K562 (cell line): ENCODE results near the gene C1orf50. TPM values are rescaled to one million over a fixed set of nuclear protein-coding genes. Genes with fewer than 3 reads are reported as not detected.
A peak's percentile ranks its signal among the peaks of the same experiment; 100 is the strongest.

ENCODE experiments used
- CCNT2 ChIP-seq: IDR thresholded peaks from 2 replicates; pipeline ENCODE4 v1.6.1; 2011; ENCODE audit warnings: borderline replicate concordance, low read depth, mild to moderate bottlenecking, moderate library complexity, mixed read lengths, low read length; ENCODE audit not compliant: insufficient read length; ENCODE audit errors: extremely low read depth
- DMBX1 ChIP-seq: fragments of 250-450 bp; sonication (Bioruptor Pico); IDR thresholded peaks from 2 replicates; pipeline ENCODE4 v1.8.0; 2022; ENCODE audit warnings: inconsistent platforms, mild to moderate bottlenecking, moderate library complexity, borderline replicate concordance
- EGR1 ChIP-seq: fragments of 450-650 bp; conservative IDR thresholded peaks from 2 replicates; pipeline ENCODE4 v1.6.1; 2017; ENCODE audit warnings: mild to moderate bottlenecking
- EP300 ChIP-seq: IDR thresholded peaks from 2 replicates; pipeline ENCODE4 v1.6.1; 2012; ENCODE audit warnings: low read length, improper control_type of control experiment
- FOS ChIP-seq: IDR thresholded peaks from 3 replicates; pipeline ENCODE4 v1.6.1; 2011; ENCODE audit not compliant: insufficient read length; ENCODE audit errors: extremely low read depth
- GATAD2B ChIP-seq: fragments of 450-650 bp; IDR thresholded peaks from 2 replicates; pipeline ENCODE4 v1.6.1; 2017; ENCODE audit warnings: mild to moderate bottlenecking, borderline replicate concordance
- HDAC3 ChIP-seq: fragments of 450-650 bp; IDR thresholded peaks from 2 replicates; pipeline ENCODE4 v1.6.1; 2018; ENCODE audit warnings: borderline replicate concordance, mild to moderate bottlenecking, moderate library complexity; ENCODE audit not compliant: partially characterized antibody
- L3MBTL2 ChIP-seq: fragments of 450-650 bp; IDR thresholded peaks from 2 replicates; pipeline ENCODE4 v1.6.1; 2016; ENCODE audit warnings: mild to moderate bottlenecking, moderate library complexity
- MAFG ChIP-seq: fragments of 450-650 bp; conservative IDR thresholded peaks from 2 replicates; pipeline ENCODE4 v1.6.1; 2016; ENCODE audit warnings: missing genetic modification characterization, missing compliant biosample characterization
- MEIS2 ChIP-seq: fragments of 450-650 bp; IDR thresholded peaks from 2 replicates; pipeline ENCODE4 v1.6.1; 2014; ENCODE audit warnings: mild to moderate bottlenecking; ENCODE audit not compliant: partially characterized antibody
- MYNN ChIP-seq, 2 experiments: sonication (generic); formaldehyde crosslinking in 1 of 2; IDR thresholded peaks; 2 replicates each; pipeline versions ENCODE4 v1.5.0 to v1.6.1; 2016 to 2020; ENCODE audit warnings: antibody characterized with exemption in 1 of 2, missing genetic modification reagents in 1 of 2
- NCOA6 ChIP-seq: fragments of 450-650 bp; IDR thresholded peaks from 2 replicates; pipeline ENCODE4 v1.6.1; 2017; ENCODE audit warnings: mild to moderate bottlenecking
- NCOR1 ChIP-seq: fragments of 450-650 bp; IDR thresholded peaks from 2 replicates; pipeline ENCODE4 v1.6.1; 2016; ENCODE audit warnings: mild to moderate bottlenecking, moderate library complexity
- NFRKB ChIP-seq: fragments of 450-650 bp; IDR thresholded peaks from 2 replicates; pipeline ENCODE4 v1.6.1; 2016; ENCODE audit warnings: low read depth
- NFYB ChIP-seq: IDR thresholded peaks from 2 replicates; pipeline ENCODE4 v1.6.1; 2011; ENCODE audit warnings: mild to moderate bottlenecking, moderate library complexity; ENCODE audit not compliant: insufficient read length; ENCODE audit errors: extremely low read depth
- NR2C2 ChIP-seq, 2 experiments: fragments of 200-800 bp in 1 of 2; sonication (Bioruptor generic) in 1 of 2; sonication (generic) in 1 of 2; formaldehyde crosslinking in 1 of 2; IDR thresholded peaks; 2 replicates each; pipeline versions ENCODE4 v1.6.1 to v1.8.0; 2016 to 2022; ENCODE audit warnings: mild to moderate bottlenecking in 1 of 2, missing compliant biosample characterization in 1 of 2, missing genetic modification characterization in 1 of 2, missing genetic modification reagents in 1 of 2
- PRPF4 ChIP-seq: fragments of 200-400 bp; formaldehyde crosslinking; IDR thresholded peaks from one replicate; pipeline ENCODE4 v1.6.1; 2017; ENCODE audit warnings: low read length, low read depth, mild to moderate bottlenecking; ENCODE audit not compliant: insufficient read depth, poor library complexity, severe bottlenecking
- SP1 ChIP-seq: sonication (generic); formaldehyde crosslinking; IDR thresholded peaks from 2 replicates; pipeline ENCODE4 v1.8.1; 2022; ENCODE audit warnings: mild to moderate bottlenecking, missing genetic modification reagents
- STAT5B ChIP-seq: fragments of 250-450 bp; sonication (Bioruptor Pico); IDR thresholded peaks from 2 replicates; pipeline ENCODE4 v1.8.0; 2021; ENCODE audit warnings: mild to moderate bottlenecking, inconsistent platforms
- ZBTB11 ChIP-seq, 3 experiments: fragments of 200-800 bp in 1 of 3; fragments of 250-450 bp in 1 of 3; fragments of 450-650 bp in 1 of 3; sonication (Bioruptor Pico) in 1 of 3; sonication (Bioruptor generic) in 1 of 3; formaldehyde crosslinking in 1 of 3; IDR thresholded peaks; 2 replicates each; pipeline versions ENCODE4 v1.6.1 to v1.8.0; 2016 to 2022; ENCODE audit warnings: mild to moderate bottlenecking in 2 of 3, missing genetic modification characterization in 2 of 3, missing compliant biosample characterization in 1 of 3, moderate library complexity in 1 of 3
- ZNF584 ChIP-seq: fragments of 200-800 bp; sonication (Bioruptor generic); IDR thresholded peaks from 2 replicates; pipeline ENCODE4 v1.6.1; 2016; ENCODE audit warnings: low read depth, mild to moderate bottlenecking, missing genetic modification characterization, missing compliant biosample characterization
- polyA plus RNA-seq, 8 experiments: library from polyadenylated mRNA; depleted of rRNA in 4 of 8; stranded (reverse) in 5 of 8; unstranded in 3 of 8; fragments of >200 nt; fragmentation: Nextera tagmentation in 2 of 8; fragmentation: Illumina TruSeq in 1 of 8; extraction: Ambion mirVana in 2 of 8; extraction: Trizol in 1 of 8; gene quantifications; 2 replicates each; pipeline versions ENCODE4 v1.2.1 to v1.2.3, GENCODE V29; 2011 to 2014; ENCODE audit warnings: inconsistent platforms in 1 of 8, missing spikeins in 1 of 8
- total RNA-seq, 7 experiments: library from RNA; depleted of rRNA in 6 of 7; stranded (reverse); fragments of >200 nt in 6 of 7; fragmentation: Illumina TruSeq in 2 of 7; extraction: Trizol in 2 of 7; gene quantifications; 2 replicates each; pipeline versions ENCODE4 v1.2.1 to v1.2.3, GENCODE V29; 2011 to 2021; ENCODE audit warnings: low replicate concordance in 1 of 7
- TF ChIP-seq, protein P1 (sequence below): fragments of 250-450 bp; sonication (Bioruptor Pico); IDR thresholded peaks from 2 replicates; pipeline ENCODE4 v1.8.0; 2021; ENCODE audit warnings: moderate library complexity, mild to moderate bottlenecking, inconsistent platforms

C1orf50 gene
- total and polyA plus RNA-seq, 9 of the 15 experiments (the other 6 are each of a cell fraction or from before 2014, with no cell fraction given): 0.55 to 13.9 (median 5.2) TPM

GRCh38 chr1:42825036-42825851 is 58.2 kb downstream of the C1orf50 start (continued):
- TF ChIP-seq NCOR1: peak; percentile 98
- peak; percentile 93 for TF ChIP-seq GATAD2B
- peak; percentile 93 for TF ChIP-seq EP300
- peak; percentile 99 for TF ChIP-seq CCNT2
- peak; percentile 12 for TF ChIP-seq NFYB
- no peak for TF ChIP-seq PRPF4
- peak; percentile 67 for TF ChIP-seq MAFG
- no peak for TF ChIP-seq STAT5B
- peak; percentile 59 for TF ChIP-seq EGR1
- TF ChIP-seq FOS: no peak
- TF ChIP-seq, protein P1, sequence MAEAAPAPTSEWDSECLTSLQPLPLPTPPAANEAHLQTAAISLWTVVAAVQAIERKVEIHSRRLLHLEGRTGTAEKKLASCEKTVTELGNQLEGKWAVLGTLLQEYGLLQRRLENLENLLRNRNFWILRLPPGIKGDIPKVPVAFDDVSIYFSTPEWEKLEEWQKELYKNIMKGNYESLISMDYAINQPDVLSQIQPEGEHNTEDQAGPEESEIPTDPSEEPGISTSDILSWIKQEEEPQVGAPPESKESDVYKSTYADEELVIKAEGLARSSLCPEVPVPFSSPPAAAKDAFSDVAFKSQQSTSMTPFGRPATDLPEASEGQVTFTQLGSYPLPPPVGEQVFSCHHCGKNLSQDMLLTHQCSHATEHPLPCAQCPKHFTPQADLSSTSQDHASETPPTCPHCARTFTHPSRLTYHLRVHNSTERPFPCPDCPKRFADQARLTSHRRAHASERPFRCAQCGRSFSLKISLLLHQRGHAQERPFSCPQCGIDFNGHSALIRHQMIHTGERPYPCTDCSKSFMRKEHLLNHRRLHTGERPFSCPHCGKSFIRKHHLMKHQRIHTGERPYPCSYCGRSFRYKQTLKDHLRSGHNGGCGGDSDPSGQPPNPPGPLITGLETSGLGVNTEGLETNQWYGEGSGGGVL (CRISPR knock-in tag): no peak
- peak; percentile 80 for TF ChIP-seq MEIS2
- TF ChIP-seq NR2C2 (CRISPR knock-in tag; IDR thresholded peaks at IDR 0.05): no peak
- TF ChIP-seq NR2C2 (tag; IDR thresholded peaks at IDR 0.05): peak; percentile 68
- TF ChIP-seq SP1 (CRISPR knock-in tag): peak; percentile 49
- TF ChIP-seq L3MBTL2: peak; percentile 95
- peak in 1 of 3 experiments; percentile 82; a peak in 2 of 6 replicates for TF ChIP-seq ZBTB11 (CRISPR knock-in tag; IDR thresholded peaks at IDR 0.05)
- peak; percentile 40 for TF ChIP-seq NFRKB
- TF ChIP-seq HDAC3: peak; percentile 96
- TF ChIP-seq MYNN (IDR thresholded peaks at IDR 0.05): peak; percentile 77
- TF ChIP-seq MYNN (CRISPR knock-in tag; IDR thresholded peaks at IDR 0.05): no peak
- peak; percentile 59; the same call in 1 of the 2 replicates for TF ChIP-seq DMBX1
- peak; percentile 67; the same call in 1 of the 2 replicates for TF ChIP-seq ZNF584 (CRISPR knock-in tag)
- TF ChIP-seq NCOA6: peak; percentile 65; the same call in 1 of the 2 replicates
